NCI-H2107 (cell line): ENCODE data around the gene TMPRSS11E.
"Not testable (repeated sequence)": the region's sequence is repeated elsewhere in the genome, so short reads cannot be mapped to it uniquely, and the experiment has no call there.

Experiments used
- DNase-seq: peaks from one replicate; lab custom pipeline; 2025; lab: John Stamatoyannopoulos, UW

Gene TMPRSS11E, protein sequence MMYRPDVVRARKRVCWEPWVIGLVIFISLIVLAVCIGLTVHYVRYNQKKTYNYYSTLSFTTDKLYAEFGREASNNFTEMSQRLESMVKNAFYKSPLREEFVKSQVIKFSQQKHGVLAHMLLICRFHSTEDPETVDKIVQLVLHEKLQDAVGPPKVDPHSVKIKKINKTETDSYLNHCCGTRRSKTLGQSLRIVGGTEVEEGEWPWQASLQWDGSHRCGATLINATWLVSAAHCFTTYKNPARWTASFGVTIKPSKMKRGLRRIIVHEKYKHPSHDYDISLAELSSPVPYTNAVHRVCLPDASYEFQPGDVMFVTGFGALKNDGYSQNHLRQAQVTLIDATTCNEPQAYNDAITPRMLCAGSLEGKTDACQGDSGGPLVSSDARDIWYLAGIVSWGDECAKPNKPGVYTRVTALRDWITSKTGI

DNA sequence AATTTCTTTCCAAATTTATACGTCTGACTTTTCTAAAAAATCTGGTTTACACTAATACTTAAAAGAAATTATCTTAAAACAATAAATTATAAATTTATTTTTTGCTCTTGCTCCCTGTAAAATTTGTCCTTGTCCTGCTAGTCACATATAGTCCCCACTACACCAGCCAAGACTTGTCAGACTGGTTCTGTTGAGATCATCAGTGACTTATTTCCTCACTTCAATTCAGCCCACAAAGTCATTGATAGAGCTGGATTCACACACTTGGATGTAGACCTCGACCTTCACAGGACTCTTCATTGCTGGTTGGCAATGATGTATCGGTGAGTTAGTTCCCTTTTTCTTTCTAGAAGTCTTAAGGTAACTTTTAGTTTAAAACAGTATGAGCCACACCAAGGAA is at the start of gene TMPRSS11E:
Gene TMPRSS11E, plus strand, starts transcription at position 263 of the 400 bp plus-strand sequence. Its CDS starts 50 bp downstream, at position 313.
- DNase-seq: no peak

DNA sequence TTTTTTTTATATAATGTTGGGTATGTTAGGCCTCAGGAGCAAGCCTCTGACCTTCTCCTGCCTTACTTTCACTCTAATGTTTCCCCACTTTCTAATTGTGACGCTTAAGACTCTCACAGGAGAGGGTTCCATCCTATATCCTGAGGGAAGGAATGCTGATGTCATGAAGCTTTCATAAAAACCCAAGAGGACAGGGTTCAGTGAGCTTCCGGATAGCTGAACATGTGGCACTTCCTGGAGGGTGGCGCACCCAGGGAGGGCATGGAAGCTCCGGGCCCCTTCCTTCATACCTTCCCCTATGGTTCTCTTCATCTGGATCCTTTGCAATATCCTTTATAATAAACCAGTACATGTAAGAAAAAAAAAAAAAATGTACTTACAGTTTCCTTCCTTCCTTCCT is 48.0 kb upstream of the TMPRSS11E start:
- no peak for DNase-seq

DNA sequence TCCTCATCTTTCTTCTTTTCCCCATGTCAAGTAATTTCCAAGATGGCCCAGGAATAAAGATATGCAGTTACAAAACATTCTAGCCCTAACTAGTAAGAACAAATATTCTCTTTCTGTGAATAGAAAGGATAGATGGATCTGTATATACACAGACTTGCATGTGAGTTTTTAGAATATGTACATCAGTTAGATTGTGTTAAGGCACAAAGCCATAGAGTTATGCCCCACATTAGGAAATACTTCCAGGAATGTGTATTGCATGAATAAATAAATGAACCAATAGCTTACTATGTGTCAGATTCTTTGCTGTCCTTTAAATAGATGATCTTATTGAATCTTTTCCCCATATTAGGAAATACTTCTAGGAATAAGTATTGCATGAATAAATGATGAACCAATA is 46.0 kb upstream of the TMPRSS11E start:
- no peak for DNase-seq

DNA sequence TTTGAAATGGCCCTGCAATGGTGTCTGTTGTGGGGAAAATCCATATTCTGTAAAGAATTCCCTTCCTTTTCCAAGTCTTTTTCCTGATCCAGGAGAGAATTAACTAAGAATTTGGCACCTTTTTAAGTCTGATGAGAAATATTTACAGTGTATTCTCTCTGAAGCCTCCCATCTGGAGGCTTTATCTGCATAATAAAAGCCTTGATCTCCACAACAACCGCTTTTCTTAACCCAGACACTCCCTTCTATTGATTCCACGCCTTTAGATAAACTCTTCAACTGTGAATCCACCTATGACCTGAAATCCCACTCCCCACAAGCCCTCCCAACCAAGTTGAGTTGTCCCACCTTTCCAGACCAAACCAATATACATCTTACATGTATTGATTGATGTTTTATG is 43.1 kb upstream of the TMPRSS11E start:
- no peak for DNase-seq

DNA sequence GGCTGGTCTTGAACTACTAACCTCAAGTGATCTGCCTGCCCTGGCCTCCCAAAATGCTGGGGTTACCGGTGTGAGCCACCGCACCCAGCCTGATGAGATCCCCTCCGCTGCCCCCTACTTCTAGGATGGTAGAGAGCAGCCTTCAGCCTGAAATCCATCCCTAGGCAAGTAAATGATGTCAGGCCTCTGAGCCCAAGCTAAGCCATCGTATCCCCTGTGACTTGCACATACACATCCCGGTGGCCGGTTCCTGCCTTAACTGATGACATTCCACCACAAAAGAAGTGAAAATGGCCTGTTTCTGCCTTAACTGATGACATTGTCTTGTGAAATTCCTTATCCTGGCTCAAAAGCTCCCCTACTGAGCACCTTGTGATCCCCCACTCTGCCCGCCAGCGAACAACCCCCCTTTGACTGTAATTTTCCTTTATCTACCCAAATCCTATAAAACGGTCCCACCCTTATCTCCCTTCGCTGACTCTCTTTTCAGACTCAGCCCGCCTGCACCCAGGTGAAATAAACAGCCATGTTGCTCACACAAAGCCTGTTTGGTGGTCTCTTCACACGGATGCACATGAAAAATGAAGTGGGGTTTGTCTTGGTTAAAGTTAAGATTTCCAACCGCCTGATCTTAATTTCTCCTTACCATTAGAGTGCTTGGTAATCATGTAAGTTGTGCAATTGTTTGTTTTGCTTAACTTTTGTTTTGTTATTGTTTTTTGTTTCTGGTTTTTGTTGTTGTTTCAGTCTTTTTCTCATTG is 41.4 kb upstream of the TMPRSS11E start:
- not testable (repeated sequence) for DNase-seq

DNA sequence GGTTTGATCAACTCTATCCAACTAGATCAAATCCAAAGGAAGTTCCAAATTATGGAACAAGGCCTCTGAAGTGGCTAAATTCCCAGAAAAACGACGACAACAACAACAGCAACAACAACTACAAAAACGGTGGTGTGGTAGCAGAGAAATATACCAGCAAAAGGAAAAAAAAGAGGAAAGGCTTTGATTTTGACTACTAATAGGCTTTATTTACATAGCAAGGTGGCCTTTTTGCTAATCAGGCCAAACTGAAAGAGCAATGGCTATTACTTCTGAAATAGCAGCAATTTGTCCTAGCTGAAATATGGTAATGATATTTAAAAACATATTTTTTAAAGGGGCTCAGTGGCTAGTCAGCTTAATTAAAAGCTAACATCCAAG is 40.8 kb upstream of the TMPRSS11E start:
- no peak for DNase-seq

DNA sequence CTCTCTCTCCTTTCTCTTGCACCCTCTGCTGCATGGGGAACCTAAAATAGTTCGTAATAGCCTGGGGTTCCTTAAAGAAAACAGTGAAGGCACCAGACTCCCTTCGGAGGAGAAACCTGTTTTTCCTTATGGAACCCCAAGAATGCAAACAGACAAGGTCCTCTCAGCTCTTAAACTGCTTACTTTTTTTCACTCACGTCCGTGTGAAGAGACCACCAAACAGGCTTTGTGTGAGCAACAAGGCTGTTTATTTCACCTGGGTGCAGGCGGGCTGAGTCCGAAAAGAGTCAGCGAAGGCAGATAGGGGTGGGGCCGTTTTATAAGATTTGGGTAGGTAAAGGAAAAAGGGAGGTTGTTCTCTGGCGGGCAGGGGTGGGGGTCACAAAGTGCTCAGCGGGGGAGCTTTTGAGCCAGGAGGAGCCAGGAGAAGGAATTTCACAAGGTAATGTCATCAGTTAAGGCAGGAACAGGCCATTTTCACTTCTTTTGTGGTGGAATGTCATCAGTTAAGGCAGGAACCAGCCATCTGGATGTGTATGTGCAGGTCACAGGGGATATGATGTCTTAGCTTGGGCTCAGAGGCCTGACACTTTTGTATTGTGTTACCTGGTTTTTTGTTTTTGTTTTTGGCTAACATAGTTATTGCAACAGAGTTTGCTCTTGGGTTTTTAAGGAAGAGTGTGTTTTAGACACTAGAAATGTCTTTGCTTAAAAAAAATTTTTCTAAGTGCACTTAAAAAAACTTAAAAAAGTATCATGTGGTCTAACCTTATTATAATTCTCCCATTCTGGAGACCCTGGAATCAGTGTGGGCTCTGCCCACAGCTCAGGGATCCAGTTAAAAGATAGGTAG is 40.0 kb upstream of the TMPRSS11E start:
- not testable (repeated sequence) for DNase-seq

DNA sequence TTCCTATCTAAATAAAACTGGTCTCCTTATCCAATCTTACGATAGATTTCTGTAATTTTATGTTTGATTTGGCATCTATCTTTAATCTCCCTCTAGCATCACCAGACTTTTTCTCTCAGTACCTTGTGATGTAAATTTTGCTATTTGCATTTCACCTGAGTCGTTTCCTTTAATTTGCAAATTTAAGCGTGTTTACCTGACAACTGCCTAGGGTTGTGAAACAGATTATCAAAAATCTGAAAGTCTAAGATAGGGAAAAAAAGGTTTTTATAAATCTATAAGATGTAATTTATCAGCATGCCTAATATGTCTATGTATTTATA is 39.4 kb upstream of the TMPRSS11E start:
- no peak for DNase-seq

DNA sequence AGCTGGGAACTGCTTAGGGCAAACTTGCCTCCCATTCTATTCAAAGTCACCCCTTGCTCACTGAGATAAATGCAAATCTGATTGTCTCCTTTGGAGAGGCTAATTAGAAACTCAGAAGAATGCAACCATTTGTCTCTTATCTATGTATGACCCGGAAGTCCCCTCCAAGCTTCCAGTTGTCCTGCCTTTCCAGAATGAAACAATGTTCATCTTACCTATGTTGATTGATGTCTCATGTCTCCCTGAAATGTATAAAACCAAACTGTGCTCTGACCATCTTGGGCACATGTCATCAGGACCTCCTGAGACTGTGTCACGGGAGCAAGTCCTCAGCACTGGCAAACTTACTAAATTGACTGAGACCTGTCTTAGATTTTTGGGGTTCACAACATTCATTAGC is 37.1 kb upstream of the TMPRSS11E start:
- no peak for DNase-seq

DNA sequence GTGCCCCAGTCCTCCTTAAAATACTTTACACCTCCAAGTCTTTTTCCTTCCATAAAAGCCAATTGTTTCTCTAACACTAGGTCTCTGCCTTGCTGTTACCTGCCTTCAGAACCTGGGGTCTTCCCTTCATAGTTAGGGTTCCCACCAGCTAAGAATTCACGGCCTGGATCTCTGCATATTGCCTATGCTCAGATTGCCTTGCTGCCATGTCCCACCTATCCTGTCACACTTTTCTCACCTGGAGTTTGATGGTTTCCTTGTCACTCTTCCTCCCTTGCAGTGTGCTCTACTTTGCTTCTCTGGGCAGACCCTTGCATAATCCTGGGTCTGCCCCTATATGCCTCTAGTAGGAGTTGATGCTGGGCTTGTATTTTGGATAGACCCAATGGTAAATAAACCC is 36.6 kb upstream of the TMPRSS11E start:
- no peak for DNase-seq

DNA sequence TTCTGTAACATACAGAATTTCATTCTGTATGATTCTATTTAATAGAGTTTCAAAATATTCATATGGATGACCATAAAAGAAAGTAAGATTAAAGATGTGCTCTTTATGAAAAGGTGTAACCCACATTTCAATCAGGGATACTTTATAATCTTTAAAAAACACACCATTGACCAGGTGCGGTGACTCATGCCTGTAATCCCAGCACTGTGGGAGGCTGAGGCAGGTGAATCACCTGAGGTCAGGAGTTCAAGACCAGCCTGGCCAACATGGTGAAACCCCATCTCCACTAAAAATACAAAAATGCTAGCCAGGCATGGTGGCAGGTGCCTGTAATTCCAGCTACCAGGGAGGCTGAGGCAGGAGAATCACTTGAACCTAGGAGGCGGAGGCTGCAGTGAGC is 35.2 kb upstream of the TMPRSS11E start:
- not testable (repeated sequence) for DNase-seq

DNA sequence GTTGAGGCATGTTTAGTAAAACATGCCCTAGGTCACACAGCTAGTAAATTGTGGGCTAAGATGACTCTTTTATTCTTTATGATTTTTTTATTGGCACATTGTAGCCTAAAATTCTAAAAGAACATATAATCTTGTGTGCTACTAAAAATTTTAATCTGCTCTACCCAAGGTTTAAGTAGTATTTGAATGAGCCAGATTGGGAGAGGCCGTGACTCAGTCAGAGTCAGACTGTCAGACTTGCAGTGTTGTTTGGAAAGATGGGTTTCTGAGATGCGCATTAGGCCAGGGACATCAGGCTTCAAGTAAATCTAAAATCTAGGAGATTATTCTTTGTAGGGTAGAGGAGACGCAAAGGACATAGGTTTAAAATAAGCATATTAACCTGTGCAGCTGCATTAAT is 30.7 kb upstream of the TMPRSS11E start:
- no peak for DNase-seq

DNA sequence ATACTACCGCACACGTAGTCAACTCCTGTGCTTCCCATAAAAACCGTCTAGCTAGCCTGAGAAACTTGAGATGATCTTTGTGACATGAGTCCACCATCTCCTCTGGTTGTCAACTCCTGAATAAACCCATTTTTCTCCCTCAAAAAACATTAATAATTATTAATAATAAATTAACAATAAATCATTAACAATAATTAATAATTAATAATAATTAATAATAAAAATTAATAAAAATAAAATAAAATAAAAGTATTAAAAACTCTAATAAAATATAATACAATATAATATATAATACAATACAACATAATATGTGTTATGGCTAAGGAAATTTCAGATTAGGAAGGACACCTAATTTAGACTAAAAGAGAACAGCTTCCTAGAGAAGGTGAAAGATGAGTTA is 20.7 kb upstream of the TMPRSS11E start:
- no peak for DNase-seq

DNA sequence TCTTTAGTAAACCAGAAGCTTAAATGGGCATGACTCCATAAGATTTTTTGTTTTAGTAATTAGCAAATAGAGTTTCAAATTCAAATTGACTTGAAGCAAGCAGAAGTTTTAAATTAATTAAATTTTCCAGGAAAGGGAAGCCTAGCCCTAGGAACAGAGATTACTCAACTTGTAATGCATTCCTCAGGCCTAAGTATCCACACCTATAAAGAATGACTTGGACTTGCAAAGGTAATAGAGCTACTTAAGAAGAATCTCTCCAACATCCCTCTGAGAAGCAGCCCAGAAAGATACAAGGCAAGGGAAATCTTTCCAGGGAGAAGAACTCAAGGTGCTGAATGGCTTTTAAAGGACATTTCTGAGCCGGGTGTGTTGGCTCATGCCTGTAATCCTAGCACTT is 16.9 kb upstream of the TMPRSS11E start:
- no peak for DNase-seq

DNA sequence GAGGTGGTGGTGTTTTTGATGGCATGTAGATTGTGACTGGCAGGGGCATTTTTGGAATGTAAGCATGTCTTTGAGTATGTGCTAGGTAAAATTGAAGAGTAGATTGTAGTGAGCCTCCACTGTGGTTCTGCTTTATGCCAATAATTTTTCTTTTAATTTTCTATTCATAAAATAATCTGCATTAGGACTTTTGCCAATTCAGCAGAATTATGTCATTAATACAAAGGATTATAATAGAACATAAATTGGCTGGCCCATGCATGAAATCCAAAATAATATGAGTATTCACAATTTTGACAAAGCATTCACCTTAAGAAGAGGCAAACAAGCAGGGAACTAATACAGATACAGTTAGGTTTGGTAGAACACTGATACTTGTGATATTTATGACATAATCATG is 14.9 kb upstream of the TMPRSS11E start:
- no peak for DNase-seq

DNA sequence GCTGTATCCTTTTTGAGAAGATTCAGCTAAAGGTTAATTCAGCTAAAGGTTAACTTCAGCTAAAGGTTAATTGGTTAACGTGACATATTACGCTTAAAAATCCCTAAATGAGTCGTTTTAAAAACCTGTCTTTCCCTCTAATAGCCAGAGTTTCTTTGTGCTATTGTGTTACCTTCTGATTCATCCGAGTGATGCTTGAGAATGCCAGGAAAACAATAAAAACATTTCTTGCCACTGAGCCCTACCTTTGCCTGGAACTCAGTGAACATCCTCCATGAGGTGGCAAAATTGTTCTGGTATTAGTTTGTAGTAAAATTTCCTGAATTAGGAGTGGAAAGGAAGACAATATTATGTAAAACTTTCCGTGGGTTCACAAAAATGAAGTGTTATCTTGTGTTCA is 13.7 kb upstream of the TMPRSS11E start:
- DNase-seq: no peak

DNA sequence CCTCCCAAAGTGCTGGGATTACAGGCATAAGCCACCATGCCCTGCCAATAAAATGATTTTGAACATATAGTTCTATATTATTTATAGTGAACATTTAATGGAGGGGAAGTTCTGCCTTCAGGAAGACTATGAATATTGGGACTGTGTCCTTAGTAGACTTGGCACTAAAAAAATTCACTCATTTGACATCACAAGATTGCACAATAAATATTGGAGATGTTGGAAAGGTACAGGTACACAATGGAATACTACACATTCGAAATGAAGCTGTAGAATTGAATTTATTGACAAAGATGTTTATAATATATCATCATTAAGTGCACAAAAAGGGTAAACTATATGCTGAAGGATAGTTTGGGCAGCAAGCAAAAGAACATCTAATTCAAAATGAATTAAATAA is 13.0 kb upstream of the TMPRSS11E start:
- no peak for DNase-seq

DNA sequence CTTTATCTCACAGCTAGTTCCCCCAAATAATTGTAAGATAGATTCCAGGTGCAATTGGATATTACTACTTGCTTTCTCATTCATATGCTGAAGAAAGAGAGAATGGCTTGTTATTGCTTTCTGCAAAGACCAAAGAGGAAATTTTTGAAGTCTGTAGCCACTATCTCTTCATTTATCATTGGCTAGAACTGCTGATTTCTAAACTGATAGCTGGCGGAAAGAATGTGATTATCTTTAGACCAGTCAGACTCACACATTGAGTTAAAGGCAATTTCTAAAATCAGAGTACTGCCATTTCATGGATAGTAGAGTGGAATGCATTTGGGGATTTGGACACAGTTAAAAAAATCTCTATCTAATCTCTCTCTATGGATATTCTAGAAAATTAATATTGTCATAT is 12.4 kb upstream of the TMPRSS11E start:
- DNase-seq: no peak

DNA sequence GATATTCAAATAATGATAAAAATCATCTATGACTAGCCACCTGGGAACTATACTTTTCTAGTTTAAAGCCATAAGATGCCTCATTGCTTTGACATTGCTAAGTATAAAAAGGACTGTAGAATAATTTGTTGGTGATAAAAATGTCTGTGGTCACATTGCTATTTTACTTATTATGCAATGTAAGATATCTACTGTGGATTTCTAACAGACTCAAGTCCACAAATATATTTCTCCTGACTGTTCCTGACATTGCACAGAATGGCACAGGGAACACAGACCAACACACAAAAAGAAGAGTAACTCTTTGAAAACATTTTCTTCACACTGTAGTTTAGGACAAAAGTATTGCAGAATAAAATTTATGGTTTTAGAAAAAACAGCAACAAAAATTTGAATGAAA is 2.2 kb upstream of the TMPRSS11E start:
- no peak for DNase-seq

DNA sequence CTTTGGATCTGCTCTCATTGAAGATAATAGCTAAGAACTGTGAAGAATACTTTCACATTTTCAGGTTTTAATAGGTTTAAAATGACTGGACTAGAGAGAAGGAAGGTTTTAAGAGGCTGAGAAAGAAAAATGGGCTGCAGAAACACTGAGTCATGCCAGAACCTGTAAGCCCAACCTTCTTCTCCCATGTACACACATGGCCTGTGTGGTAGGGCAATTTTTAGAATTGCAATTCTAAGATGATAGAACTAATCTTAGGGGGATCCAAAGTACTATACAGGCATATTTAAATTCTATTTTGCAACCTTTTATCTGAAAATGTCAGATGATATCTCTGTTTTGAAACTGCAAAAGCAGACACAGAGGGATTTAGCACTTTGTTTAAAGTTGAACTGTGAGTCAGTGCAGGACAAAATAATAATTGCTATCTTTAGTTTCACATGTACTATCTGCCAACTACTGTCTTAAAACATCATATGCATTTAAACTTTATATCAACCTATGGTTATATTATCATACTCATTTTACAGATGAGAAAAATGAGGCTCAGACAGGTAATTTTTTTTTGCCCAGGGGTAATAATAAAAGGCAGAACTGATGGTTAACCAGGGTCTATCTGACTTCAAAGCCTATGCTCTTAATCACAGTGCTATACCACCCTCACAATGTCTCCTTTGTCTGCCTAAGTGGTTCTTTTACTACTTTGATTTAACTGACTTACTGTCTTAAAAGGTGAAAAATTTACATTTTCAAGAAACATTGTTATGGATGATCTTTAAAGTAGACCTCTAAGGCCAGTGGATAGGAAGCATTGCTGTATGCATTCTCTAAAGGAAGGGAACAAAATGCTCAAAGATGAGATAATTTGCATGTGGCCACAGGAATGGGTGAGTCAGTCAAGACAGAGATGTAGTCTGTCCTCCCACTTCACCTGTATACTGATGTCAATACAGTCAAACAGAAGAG is 4.3 kb downstream of the TMPRSS11E start:
- no peak for DNase-seq

DNA sequence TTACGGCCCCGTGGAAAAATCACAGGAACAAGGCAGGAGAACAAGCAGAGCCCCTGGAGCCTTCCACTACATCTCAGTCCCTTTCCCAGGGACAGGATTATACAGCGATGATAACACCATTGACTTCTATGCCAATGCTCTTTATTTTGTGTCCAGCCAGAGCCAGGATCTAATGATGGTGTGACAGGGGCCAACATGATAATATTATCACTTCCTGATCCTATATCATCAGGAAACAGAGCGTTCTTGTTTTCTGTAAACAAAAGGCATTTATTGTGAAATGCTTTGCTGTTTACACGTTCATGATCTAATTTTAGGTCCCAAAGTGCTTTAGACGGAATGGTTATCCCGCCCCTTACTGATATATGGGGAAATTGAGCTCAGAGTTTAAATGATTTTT is 12.8 kb downstream of the TMPRSS11E start:
- DNase-seq: no peak

DNA sequence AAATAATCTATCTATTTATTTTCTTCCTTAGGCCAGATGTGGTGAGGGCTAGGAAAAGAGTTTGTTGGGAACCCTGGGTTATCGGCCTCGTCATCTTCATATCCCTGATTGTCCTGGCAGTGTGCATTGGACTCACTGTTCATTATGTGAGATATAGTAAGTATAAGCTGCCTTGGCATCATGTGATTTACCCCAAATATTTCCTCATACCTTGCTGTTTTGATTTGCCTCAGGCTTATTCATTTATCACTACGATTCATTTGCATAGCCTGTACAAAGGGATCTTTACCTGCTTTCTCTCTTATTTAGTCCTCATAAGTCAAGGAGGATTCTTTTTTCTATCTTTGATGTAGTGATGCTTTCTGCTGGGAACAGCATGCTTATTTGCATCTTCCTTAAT is 14.5 kb downstream of the TMPRSS11E start:
- no peak for DNase-seq
